Activated naive CD8-positive, alpha-beta T cell treated with anti-CD3 and anti-CD28 coated beads for 36 hours (primary cell): Measurements from ENCODE around the gene KRTAP4-3. TPM values are rescaled to one million over a fixed set of nuclear protein-coding genes. Genes with fewer than 3 reads are reported as not detected.
"Not testable (repeated sequence)": the region's sequence is repeated elsewhere in the genome, so short reads cannot be mapped to it uniquely, and the experiment has no call there.

Experiments
- DNase-seq: peaks from one replicate; pipeline ENCODE4 v3.0.0; 2021
- H3K27ac Mint-ChIP-seq: one replicate; pipeline ENCODE4 v1.8.0; 2022; ENCODE audit warnings: mild to moderate bottlenecking, moderate library complexity, mixed read lengths
- H3K27me3 Mint-ChIP-seq: one replicate; pipeline ENCODE4 v1.8.0; 2022; ENCODE audit warnings: mild to moderate bottlenecking, mixed read lengths
- H3K36me3 Mint-ChIP-seq: one replicate; pipeline ENCODE4 v1.8.0; 2021; ENCODE audit warnings: mild to moderate bottlenecking, mixed read lengths
- H3K4me1 Mint-ChIP-seq: one replicate; pipeline ENCODE4 v1.8.0; 2021; ENCODE audit warnings: mixed read lengths
- H3K4me3 Mint-ChIP-seq: one replicate; pipeline ENCODE4 v1.8.0; 2022; ENCODE audit warnings: mild to moderate bottlenecking, moderate library complexity, mixed read lengths
- H3K9me3 Mint-ChIP-seq: one replicate; pipeline ENCODE4 v1.8.0; 2022; ENCODE audit warnings: mixed read lengths
- total RNA-seq, 2 experiments: library from RNA; stranded (reverse); gene quantifications; one replicate each; pipeline ENCODE4 v1.2.3, GENCODE V29; 2021

KRTAP4-3 gene
- total RNA-seq, result not detected

DNA sequence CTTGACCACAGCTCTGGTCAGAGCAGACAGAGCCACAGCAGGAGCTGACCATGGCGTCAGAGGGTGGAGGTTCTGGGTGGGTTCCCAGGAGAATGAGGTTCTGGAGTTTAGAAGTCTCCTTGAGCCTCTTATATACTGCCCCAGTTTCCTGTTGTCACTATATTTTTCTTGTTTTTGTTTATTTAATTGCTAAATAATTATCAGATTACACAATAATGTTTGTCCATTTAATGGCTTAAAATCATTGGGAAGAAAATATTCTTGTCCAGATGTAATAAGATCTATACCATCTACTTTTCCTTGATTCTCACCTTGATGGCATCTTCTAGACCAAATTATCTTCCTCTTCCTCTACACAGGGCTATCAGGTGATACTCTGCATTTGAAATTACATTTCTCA is at the start of gene KRTAP4-3:
KRTAP4-3 (minus strand) TSS at position 101 of the 400 bp plus-strand sequence; CDS start at position 52, 49 bp downstream.
- no peak for DNase-seq
- no peak within 1 kb of the TSS for H3K27ac Mint-ChIP-seq
- peaks cover 2% of the 10 kb centered on the region for H3K4me1 Mint-ChIP-seq
- H3K4me3 Mint-ChIP-seq, result no peak within 1 kb of the TSS
- H3K27me3 Mint-ChIP-seq, result no peaks in the 10 kb centered on the region
- H3K36me3 Mint-ChIP-seq, result no peaks in the 10 kb centered on the region
- peaks cover 2% of the 10 kb centered on the region for H3K9me3 Mint-ChIP-seq

DNA sequence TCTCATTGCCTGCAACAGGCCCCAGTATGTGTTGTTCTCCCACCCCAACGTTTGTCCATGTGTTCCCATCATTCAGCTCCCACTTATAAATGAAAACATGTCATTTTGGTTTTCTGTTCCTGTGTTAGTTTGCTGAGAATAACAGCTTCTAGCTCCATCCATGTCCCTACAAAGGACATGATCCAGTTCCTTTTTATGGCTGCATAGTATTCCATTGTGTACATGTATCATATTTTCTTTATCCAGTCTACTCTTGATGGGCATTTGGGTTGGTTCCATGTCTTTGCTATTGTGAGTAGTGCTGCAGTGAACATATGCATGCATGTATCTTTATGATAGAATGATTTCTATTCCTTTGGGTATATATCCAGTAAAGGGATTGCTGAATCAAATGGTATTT is 47.7 kb upstream of the KRTAP4-3 start:
- no peaks in the 10 kb centered on the region for H3K36me3 Mint-ChIP-seq
- H3K4me3 Mint-ChIP-seq, result no peak overlapping the region
- DNase-seq, result no peak
- H3K4me1 Mint-ChIP-seq, result peaks cover 5% of the 10 kb centered on the region
- H3K27me3 Mint-ChIP-seq, result no peaks in the 10 kb centered on the region
- H3K9me3 Mint-ChIP-seq, result peaks cover 1% of the 10 kb centered on the region
- no peak overlapping the region for H3K27ac Mint-ChIP-seq

DNA sequence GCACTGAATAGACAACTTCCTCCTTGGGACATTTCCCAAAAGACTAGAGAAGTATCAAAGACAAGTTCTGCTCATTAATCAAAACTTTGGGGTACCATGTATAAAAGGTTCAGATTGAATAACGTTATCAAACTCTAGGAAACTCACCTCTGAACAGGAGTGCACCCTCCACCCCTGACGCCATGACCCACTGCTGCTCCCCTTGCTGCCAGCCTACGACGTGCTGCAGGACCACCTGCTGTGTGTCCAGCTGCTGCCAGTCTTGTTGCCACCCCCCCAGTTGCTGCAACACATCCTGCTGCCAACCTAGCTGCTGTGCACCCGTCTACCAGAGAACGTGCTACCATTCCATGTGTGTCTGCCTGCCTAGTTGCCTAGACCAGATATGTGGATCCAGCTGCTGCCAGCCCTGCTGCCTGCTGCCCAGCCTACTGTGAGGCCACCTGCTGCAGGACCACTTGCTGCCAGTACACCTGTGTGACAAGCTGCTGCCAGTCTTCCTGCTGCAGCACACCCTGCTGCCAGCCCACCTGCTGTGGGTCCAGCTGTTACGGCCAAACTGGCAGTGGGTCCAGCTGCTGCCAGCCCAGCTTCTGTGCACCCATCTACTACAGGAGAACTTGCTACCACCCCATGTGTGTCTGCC is 44.6 kb upstream of the KRTAP4-3 start:
- no peak overlapping the region for H3K4me3 Mint-ChIP-seq
- DNase-seq, result no peak
- no peaks in the 10 kb centered on the region for H3K27me3 Mint-ChIP-seq
- H3K27ac Mint-ChIP-seq, result no peak overlapping the region
- peaks cover 5% of the 10 kb centered on the region for H3K4me1 Mint-ChIP-seq
- H3K36me3 Mint-ChIP-seq, result no peaks in the 10 kb centered on the region
- H3K9me3 Mint-ChIP-seq, result peaks cover 3% of the 10 kb centered on the region

DNA sequence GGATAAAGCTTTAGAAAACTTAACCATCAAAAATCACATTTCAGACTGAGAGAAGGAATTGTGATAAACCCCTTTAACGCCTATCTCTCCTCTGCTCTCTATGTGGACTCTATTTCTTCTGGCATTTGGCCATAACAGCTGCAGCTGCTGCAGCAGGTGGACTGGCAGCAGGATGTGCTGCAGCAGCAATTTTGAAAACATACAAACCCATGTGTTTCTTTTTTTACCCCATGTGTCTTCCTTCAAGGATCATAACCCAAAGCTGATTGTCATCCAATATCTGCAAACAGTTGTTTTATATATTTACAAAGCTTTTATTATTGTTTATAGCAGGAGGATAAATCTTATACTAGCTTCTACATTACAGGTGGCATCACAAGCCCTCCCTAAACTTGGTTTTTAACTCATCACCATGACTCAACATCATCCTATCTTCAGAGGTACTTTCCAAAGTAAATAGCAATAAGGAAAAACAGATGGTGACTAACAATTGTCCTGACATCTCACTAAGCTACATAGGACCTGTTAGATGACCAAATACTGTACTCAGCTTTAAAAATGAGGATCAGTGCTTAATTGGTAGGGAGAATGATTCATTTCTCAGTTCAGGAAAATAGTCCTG is 43.9 kb upstream of the KRTAP4-3 start:
- Mint-ChIP-seq H3K9me3 (peaks cover 3% of the 10 kb centered on the region), H3K27me3 (no peaks in the 10 kb centered on the region), H3K27ac (no peak overlapping the region), H3K4me3 (no peak overlapping the region), H3K4me1 (peaks cover 5% of the 10 kb centered on the region), H3K36me3 (no peaks in the 10 kb centered on the region)
- no peak for DNase-seq

DNA sequence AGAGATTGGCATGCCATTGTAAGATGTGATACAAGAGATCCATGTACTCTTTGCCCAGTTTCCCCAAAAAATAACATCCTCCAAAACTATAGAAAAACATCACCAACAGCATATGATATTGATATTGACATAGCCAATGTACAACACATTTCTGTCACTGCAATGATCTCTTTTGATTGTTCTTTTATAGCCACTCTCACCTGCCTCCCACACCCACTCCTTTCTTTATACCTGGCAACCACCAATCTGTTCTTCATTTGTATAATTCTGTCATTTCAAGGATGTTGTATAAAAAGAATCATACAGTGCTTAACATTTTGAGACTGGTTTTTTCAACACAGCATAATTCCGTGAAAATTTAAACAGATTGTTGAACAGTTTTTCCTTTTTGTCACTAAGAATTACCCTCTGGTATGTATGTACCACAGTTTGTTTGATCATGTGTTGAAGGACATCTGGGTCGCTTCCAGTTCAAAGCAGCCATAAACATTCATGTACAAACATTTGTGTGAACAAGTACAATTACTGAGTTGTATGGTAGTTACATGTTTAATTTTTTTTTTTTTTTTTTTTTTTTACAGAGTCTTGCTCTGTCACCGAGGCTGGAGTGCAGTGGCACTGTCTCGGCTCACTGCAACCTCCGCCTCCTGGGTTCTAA is 31.5 kb upstream of the KRTAP4-3 start:
- no peaks in the 10 kb centered on the region for H3K36me3 Mint-ChIP-seq
- no peaks in the 10 kb centered on the region for H3K4me1 Mint-ChIP-seq
- H3K9me3 Mint-ChIP-seq, result no peaks in the 10 kb centered on the region
- no peak for DNase-seq
- no peaks in the 10 kb centered on the region for H3K27me3 Mint-ChIP-seq
- no peak overlapping the region for H3K27ac Mint-ChIP-seq
- H3K4me3 Mint-ChIP-seq, result no peak overlapping the region

DNA sequence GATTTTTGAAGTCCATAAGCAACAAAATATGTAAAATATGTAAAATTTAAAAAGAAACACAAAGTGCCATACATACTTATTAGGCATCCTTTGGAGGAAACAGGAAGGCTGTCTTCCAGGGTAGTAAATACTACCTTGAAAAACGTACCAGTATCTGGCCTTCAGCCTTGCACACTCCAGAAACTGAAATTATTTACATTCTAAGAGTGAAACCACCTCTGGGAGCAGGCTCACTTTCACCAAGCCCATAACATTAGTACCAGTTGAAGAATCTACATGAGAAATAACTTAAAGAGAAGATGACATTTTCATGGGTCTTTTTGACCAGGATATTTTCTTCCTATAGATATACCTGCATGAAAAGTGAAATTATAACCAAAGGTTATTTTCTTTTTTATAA is 28.0 kb upstream of the KRTAP4-3 start:
- Mint-ChIP-seq H3K27me3 (no peaks in the 10 kb centered on the region), H3K4me1 (no peaks in the 10 kb centered on the region), H3K9me3 (peaks cover 3% of the 10 kb centered on the region), H3K27ac (no peak overlapping the region), H3K36me3 (no peaks in the 10 kb centered on the region), H3K4me3 (no peak overlapping the region)
- DNase-seq, result no peak

DNA sequence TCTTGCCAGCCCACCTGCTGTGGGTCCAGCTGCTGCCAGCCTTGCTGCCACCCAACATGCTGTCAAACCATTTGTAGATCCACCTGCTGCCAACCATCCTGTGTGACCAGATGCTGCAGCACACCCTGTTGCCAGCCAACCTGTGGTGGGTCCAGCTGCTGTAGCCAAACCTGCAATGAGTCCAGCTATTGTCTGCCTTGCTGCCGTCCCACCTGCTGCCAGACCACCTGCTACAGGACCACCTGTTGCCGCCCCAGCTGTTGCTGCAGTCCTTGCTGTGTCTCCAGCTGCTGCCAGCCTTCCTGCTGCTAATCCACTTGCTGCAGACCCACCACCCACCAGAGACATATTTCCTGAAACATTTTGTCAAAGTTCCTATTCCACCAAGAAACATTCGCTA is 22.3 kb upstream of the KRTAP4-3 start:
- Mint-ChIP-seq H3K36me3 (no peaks in the 10 kb centered on the region), H3K27ac (no peak overlapping the region), H3K9me3 (peaks cover 3% of the 10 kb centered on the region), H3K4me3 (no peak overlapping the region), H3K27me3 (no peaks in the 10 kb centered on the region), H3K4me1 (no peaks in the 10 kb centered on the region)
- no peak for DNase-seq

DNA sequence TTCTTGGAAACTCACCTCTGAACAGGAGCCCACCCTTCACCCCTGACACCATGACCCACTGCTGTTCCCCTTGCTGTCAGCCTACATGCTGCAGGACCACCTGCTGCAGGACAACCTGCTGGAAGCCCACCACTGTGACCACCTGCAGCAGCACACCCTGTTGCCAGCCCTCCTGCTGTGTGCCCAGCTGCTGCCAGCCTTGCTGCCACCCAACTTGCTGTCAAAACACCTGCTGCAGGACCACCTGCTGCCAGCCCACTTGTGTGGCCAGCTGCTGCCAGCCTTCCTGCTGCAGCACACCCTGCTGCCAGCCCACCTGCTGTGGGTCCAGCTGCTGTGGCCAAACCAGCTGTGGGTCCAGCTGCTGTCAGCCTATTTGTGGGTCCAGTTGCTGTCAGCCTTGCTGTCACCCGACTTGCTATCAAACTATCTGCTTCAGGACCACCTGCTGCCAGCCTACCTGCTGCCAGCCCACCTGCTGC is 21.9 kb upstream of the KRTAP4-3 start, which contains the start of gene KRTAP9-1:
KRTAP9-1 (plus strand) TSS at position 51 of the 482 bp plus-strand sequence; CDS start at position 51, 0 bp downstream.
- H3K36me3 Mint-ChIP-seq, H3K27ac Mint-ChIP-seq, DNase-seq, H3K9me3 Mint-ChIP-seq, H3K4me3 Mint-ChIP-seq, H3K4me1 Mint-ChIP-seq, H3K27me3 Mint-ChIP-seq: not testable (repeated sequence)

DNA sequence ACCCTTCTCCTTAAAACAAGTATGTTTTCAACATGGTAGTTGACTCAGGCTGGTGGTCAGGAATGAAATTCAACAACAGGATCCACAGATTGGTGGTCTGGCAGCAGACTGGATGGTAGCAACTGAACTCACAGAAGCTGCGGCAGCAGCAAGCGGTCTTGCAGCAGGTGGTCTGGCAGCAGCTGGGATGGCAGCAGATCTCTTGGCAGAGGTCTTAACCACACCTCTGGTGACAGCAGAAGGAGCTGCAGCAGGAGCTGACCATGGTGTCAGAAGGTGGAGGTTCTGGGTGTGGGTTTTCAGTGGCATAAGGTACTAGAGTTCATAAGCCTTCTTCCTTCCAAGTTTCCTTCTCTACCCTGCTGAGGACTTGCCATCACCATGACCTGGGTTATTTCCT is 18.9 kb upstream of the KRTAP4-3 start:
- Mint-ChIP-seq H3K4me1 (no peaks in the 10 kb centered on the region), H3K9me3 (no peaks in the 10 kb centered on the region), H3K36me3 (no peaks in the 10 kb centered on the region), H3K4me3 (no peak overlapping the region), H3K27me3 (no peaks in the 10 kb centered on the region), H3K27ac (no peak overlapping the region)
- no peak for DNase-seq

DNA sequence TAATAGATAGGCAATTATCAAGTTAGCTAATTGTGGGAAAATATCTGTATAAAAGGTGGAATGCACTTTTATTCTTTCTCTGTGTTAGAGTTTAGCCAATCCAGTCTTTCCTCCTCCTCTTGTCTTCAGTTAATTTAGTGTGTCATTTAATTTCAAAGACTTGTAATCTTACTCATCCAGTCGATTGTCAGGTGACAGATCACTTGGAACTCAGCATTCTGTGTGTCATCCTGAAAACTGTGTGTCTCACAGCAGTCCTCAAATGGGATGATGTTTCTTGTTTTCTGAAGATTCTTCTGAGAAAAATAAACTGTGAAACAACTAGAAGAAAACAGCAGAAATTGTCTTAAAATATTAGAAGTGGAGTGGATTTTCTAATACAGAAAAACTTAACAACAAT is 17.0 kb upstream of the KRTAP4-3 start:
- Mint-ChIP-seq H3K9me3 (no peaks in the 10 kb centered on the region), H3K4me3 (no peak overlapping the region), H3K27me3 (no peaks in the 10 kb centered on the region), H3K36me3 (no peaks in the 10 kb centered on the region), H3K27ac (no peak overlapping the region), H3K4me1 (no peaks in the 10 kb centered on the region)
- no peak for DNase-seq

DNA sequence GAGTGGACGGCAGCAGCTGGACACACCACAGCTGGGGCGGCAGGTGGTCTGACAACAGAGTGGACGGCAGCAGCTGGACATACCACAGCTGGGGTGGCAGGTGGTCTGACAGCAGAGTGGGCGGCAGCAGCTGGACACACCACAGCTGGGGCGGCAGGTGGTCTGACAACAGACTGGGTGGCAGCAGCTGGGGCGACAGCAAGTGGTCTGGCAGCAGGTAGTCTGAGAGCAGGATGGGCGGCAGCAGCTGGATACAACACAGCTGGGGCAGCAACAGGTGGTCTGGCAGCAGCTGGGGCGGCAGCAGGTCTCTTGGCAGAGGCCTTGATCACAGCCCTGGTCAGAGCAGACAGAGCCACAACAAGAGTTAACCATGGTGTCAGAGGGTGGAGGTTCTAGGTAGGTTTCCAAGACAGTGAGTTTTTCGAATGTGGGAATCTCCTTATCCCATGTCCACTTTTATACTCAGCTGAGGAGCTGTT is 16.5 kb upstream of the KRTAP4-3 start, which contains the start of gene KRTAP4-1:
KRTAP4-1 (minus strand) TSS at position 432 of the 482 bp plus-strand sequence; CDS start at position 375, 57 bp downstream.
- no peaks in the 10 kb centered on the region for H3K4me1 Mint-ChIP-seq
- no peaks in the 10 kb centered on the region for H3K27me3 Mint-ChIP-seq
- no peaks in the 10 kb centered on the region for H3K9me3 Mint-ChIP-seq
- no peak within 1 kb of the TSS for H3K27ac Mint-ChIP-seq
- DNase-seq, result no peak
- no peak within 1 kb of the TSS for H3K4me3 Mint-ChIP-seq
- no peaks in the 10 kb centered on the region for H3K36me3 Mint-ChIP-seq

DNA sequence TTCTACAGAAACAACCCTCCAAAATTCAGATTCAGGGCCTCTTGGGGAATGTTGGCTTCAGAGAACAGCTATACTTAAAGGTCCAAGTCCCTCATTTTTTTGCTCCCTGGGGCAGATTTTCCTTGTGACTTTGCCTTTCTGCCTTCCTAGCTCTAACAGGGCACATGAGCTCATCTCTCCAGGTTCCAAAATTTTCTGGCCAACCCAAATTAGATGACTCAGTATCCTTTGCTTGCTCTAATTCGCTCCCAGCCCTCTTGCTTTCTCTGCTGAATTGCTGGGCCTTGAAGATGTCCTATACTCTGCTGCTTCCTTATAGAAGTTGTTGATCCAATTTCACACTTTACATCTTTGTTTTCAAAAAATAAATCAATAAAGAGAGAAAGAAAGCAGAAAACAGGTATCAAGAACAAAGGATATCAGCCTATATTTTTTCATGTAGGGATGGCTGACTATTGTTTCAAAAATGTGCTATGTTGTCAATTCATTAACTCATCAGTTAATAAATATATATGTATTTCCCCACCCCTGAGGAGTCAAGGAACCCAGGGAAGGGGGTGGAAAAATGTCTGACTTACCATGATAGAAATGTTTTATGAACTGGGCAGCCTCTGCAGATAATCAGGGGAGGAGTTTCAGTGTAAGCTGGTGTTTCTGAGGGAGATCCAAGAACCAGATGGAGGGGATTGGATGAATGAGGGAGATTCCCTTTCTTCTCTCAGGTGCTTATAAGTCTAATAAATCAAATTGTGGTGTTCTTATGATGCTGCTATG is 11.0 kb upstream of the KRTAP4-3 start:
- Mint-ChIP-seq H3K36me3 (no peaks in the 10 kb centered on the region), H3K4me1 (no peaks in the 10 kb centered on the region), H3K9me3 (no peaks in the 10 kb centered on the region), H3K27me3 (no peaks in the 10 kb centered on the region), H3K4me3 (no peak overlapping the region), H3K27ac (no peak overlapping the region)
- DNase-seq, result no peak

DNA sequence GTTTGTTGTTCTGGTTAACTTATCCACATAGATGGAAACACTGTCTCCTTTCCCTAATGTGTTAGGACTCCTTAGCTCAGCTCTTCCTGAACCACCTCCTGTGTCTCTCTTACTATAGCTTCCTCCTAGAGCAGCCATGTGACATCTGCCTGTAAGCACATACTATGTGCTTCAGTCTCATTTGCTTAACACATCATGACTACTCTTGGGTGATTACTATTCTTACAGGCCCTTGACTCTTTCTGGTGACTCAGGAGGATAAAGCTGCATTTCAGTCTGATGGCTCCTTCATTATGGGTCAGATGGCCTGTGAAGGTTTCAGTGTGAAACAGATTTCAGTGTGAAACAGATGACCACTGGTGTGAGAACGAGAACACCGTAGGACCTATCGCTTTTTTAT is 10.3 kb upstream of the KRTAP4-3 start:
- Mint-ChIP-seq H3K9me3 (no peaks in the 10 kb centered on the region), H3K36me3 (no peaks in the 10 kb centered on the region), H3K4me1 (no peaks in the 10 kb centered on the region), H3K27me3 (no peaks in the 10 kb centered on the region), H3K4me3 (no peak overlapping the region), H3K27ac (no peak overlapping the region)
- no peak for DNase-seq

DNA sequence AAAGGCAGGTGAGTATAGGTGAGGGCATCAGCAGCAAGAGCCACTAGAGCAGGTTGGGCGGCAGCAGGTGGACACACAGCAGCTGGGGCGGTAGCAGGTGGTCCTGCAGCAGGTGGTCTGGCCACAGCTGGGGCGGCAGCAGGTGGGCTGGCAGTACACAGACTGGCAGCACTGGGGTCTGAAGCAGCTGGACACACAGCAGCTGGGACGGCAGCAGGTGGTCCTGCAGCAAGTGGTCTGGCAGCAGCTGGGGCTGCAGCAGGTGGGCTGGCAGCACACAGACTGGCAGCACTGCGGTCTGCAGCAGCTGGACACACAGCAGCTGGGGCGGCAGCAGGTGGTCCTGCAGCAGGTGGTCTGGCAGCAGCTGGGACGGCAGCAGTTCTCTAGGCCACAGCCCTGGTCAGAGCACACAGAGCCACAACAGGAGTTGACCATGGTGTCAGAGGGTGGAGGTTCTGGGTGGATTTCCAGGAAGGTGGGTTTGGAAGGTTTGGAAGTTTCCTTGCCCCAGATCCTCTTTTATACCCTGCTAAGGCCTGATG is 9.8 kb upstream of the KRTAP4-3 start, which contains the start of gene KRTAP4-2:
KRTAP4-2 (minus strand) TSS at position 495 of the 545 bp plus-strand sequence; CDS start at position 438, 57 bp downstream.
- Mint-ChIP-seq H3K9me3 (no peaks in the 10 kb centered on the region), H3K4me1 (peaks cover 2% of the 10 kb centered on the region), H3K27ac (no peak within 1 kb of the TSS)

More for the DNA sequence above, 9.8 kb upstream of the KRTAP4-3 start, which contains the start of gene KRTAP4-2:
- Mint-ChIP-seq H3K36me3 (no peaks in the 10 kb centered on the region), H3K27me3 (no peaks in the 10 kb centered on the region), H3K4me3 (no peak within 1 kb of the TSS)
- DNase-seq, result no peak
